Fibroblast of lung (primary cell): ENCODE measurements around the gene TANC1. TPM values are rescaled to one million over a fixed set of nuclear protein-coding genes. Genes with fewer than 3 reads are reported as not detected.

Experiments
- DNase-seq, 2 donors: peaks; one replicate each; pipeline versions ENCODE4 v3.0.0 to v3.0.0-alpha.2; 2010; ENCODE audit warnings: low read depth in 2 of 2
- H2AFZ ChIP-seq: 2 replicates; pipeline ENCODE4 v1.5.1; 2012; ENCODE audit warnings: low read length, control low read depth, inconsistent platforms
- H3K27ac ChIP-seq: 2 replicates; pipeline ENCODE4 v1.5.1; 2011; ENCODE audit warnings: low read length, control low read depth; ENCODE audit not compliant: insufficient read depth
- H3K27me3 ChIP-seq: 2 replicates; pipeline ENCODE4 v1.5.1; 2011; ENCODE audit warnings: mild to moderate bottlenecking, low read length; ENCODE audit not compliant: control insufficient read depth, insufficient read depth
- H3K36me3 ChIP-seq: 2 replicates; pipeline ENCODE4 v1.5.1; 2011; ENCODE audit warnings: low read length; ENCODE audit not compliant: control insufficient read depth, insufficient read depth
- H3K4me1 ChIP-seq: 2 replicates; pipeline ENCODE4 v1.5.1; 2011; ENCODE audit warnings: low read length; ENCODE audit not compliant: control insufficient read depth, insufficient read depth; ENCODE audit errors: extremely low read depth
- H3K4me2 ChIP-seq: 2 replicates; pipeline ENCODE4 v1.5.1; 2011; ENCODE audit warnings: low read length, control low read depth; ENCODE audit not compliant: insufficient read depth; ENCODE audit errors: extremely low read depth
- H3K4me3 ChIP-seq, 4 experiments: fragments of 200-600 bp in 1 of 4; sonication (generic) in 1 of 4; replicated peaks in 1 of 4; 2 replicates each; pipeline ENCODE4 v1.5.1; 2011 to 2016; ENCODE audit warnings: low read length in 4 of 4, low read depth in 3 of 4, mild to moderate bottlenecking in 3 of 4, control low read depth in 2 of 4, inconsistent platforms in 1 of 4, mixed read lengths in 1 of 4; ENCODE audit not compliant: insufficient read depth in 1 of 4; ENCODE audit errors: control extremely low read depth in 1 of 4
- H3K79me2 ChIP-seq: 2 replicates; pipeline ENCODE4 v1.5.1; 2012; ENCODE audit warnings: mild to moderate bottlenecking, low read length, inconsistent platforms; ENCODE audit not compliant: control insufficient read depth, insufficient read depth
- H3K9ac ChIP-seq: 2 replicates; pipeline ENCODE4 v1.5.1; 2011; ENCODE audit warnings: mild to moderate bottlenecking, low read length, control low read depth; ENCODE audit not compliant: insufficient read depth
- H3K9me3 ChIP-seq: 2 replicates; pipeline ENCODE4 v1.5.1; 2012; ENCODE audit warnings: low read depth, low read length; ENCODE audit not compliant: control insufficient read depth, insufficient read depth
- H4K20me1 ChIP-seq: 2 replicates; pipeline ENCODE4 v1.5.1; 2011; ENCODE audit warnings: low read length; ENCODE audit not compliant: control insufficient read depth, insufficient read depth; ENCODE audit errors: extremely low read depth
- EZH2 ChIP-seq: IDR thresholded peaks from 2 replicates; pipeline ENCODE4 v1.5.1; 2012; ENCODE audit warnings: low read length, control low read depth, mild to moderate bottlenecking; ENCODE audit errors: missing control alignments
- polyA plus RNA-seq, 2 donors: library from polyadenylated mRNA; depleted of rRNA in 1 of 2; stranded (reverse) in 1 of 2; unstranded in 1 of 2; fragments of >200 nt; gene quantifications; 2 replicates each; pipeline ENCODE4 v1.2.1, GENCODE V29; 2011 to 2012; ENCODE audit warnings: missing spikeins in 1 of 2
- total RNA-seq: library from RNA; depleted of rRNA; stranded (reverse); fragments of >200 nt; gene quantifications from 2 replicates; pipeline ENCODE4 v1.2.1, GENCODE V29; 2014
- TF ChIP-seq, protein P1 (sequence below), 2 donors: IDR thresholded peaks in 1 of 2; conservative IDR thresholded peaks in 1 of 2; 1 replicate in 1 of 2; 2 replicates in 1 of 2; pipeline ENCODE4 v1.5.1; 2011 to 2012; ENCODE audit warnings: low read length in 2 of 2, control low read depth in 1 of 2, inconsistent platforms in 1 of 2, low read depth in 1 of 2, mild to moderate bottlenecking in 1 of 2

Gene TANC1
- total and polyA plus RNA-seq, 2 donors (not counting 1 experiment from before 2014, with no cell fraction given), result 32.7 to 41.9 TPM

GRCh38 chr2:159188449-159188848 lies 220.0 kb downstream of the TANC1 start:
- Histone ChIP-seq H3K79me2 (no peaks in the 10 kb centered on the region), H3K27ac (no peak overlapping the region), H3K9me3 (no peaks in the 10 kb centered on the region), H3K4me3 (no peak overlapping the region), H4K20me1 (no peaks in the 10 kb centered on the region), H3K27me3 (no peaks in the 10 kb centered on the region), H3K4me2 (no peak overlapping the region), H3K9ac (no peak overlapping the region), H3K4me1 (no peaks in the 10 kb centered on the region), H3K36me3 (peaks cover 9% of the 10 kb centered on the region), H2AFZ (no peak overlapping the region)
- no peak for DNase-seq
- TF ChIP-seq EZH2, result no peak

DNA sequence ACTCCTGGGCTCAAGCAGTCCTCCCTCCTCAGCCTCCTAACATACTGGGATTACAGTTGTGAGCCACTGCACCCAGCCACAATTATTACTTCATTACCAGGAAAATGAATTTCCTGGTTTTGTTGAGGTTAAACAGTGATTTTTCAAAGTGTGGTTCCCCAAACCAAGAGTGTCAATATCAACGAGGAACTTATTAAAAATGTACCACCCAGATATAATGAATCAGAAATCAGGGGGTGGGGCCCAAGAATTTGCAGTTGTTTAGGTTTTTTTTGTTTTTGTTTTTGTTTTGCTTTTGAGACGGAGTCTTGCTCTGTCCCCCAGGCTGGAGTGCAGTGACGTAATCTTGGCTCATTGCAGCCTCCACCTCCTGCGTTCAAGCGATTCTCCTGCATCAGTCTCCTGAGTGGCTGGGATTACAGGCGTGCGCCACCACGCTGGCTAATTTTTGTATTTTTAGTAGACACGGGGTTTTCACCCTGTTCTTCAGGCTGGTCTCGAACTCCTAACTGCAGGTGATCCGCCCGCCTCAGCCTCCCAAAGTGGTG lies 224.0 kb downstream of the TANC1 start:
- Histone ChIP-seq H3K4me2 (no peak overlapping the region), H3K9me3 (no peaks in the 10 kb centered on the region), H3K9ac (no peak overlapping the region), H3K4me3 (no peak overlapping the region), H3K4me1 (no peaks in the 10 kb centered on the region), H3K36me3 (peaks cover 19% of the 10 kb centered on the region), H3K79me2 (no peaks in the 10 kb centered on the region), H3K27me3 (no peaks in the 10 kb centered on the region), H3K27ac (no peak overlapping the region), H2AFZ (no peak overlapping the region), H4K20me1 (no peaks in the 10 kb centered on the region)
- no peak for DNase-seq
- TF ChIP-seq, protein P1, sequence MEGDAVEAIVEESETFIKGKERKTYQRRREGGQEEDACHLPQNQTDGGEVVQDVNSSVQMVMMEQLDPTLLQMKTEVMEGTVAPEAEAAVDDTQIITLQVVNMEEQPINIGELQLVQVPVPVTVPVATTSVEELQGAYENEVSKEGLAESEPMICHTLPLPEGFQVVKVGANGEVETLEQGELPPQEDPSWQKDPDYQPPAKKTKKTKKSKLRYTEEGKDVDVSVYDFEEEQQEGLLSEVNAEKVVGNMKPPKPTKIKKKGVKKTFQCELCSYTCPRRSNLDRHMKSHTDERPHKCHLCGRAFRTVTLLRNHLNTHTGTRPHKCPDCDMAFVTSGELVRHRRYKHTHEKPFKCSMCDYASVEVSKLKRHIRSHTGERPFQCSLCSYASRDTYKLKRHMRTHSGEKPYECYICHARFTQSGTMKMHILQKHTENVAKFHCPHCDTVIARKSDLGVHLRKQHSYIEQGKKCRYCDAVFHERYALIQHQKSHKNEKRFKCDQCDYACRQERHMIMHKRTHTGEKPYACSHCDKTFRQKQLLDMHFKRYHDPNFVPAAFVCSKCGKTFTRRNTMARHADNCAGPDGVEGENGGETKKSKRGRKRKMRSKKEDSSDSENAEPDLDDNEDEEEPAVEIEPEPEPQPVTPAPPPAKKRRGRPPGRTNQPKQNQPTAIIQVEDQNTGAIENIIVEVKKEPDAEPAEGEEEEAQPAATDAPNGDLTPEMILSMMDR (conservative IDR thresholded peaks at IDR 0.05 in 1 of 2, IDR thresholded peaks at IDR 0.05 in 1 of 2; ENCODE audit: low read depth in 1 of 2, low read length in 2 of 2), result no peak
- TF ChIP-seq EZH2, result no peak

- no peaks in the 10 kb centered on the region for H4K20me1 ChIP-seq
- no peaks in the 10 kb centered on the region for H3K4me1 ChIP-seq
- no peak overlapping the region for H3K27ac ChIP-seq
- H3K9me3 ChIP-seq, result no peaks in the 10 kb centered on the region
- no peak overlapping the region for H3K4me3 ChIP-seq
- no peak overlapping the region for H2AFZ ChIP-seq
- peaks cover 17% of the 10 kb centered on the region for H3K36me3 ChIP-seq
- DNase-seq, result no peak
- no peak overlapping the region for H3K9ac ChIP-seq
- no peak overlapping the region for H3K4me2 ChIP-seq
- no peaks in the 10 kb centered on the region for H3K79me2 ChIP-seq
- no peak for TF ChIP-seq EZH2
- TF ChIP-seq, protein P1 (conservative IDR thresholded peaks at IDR 0.05 in 1 of 2, IDR thresholded peaks at IDR 0.05 in 1 of 2; ENCODE audit: low read depth in 1 of 2, low read length in 2 of 2), result no peak
- no peaks in the 10 kb centered on the region for H3K27me3 ChIP-seq
These were observed 225.4 kb downstream of the TANC1 start for GRCh38 chr2:159193791-159194190.
